ENCODE measurements around the gene CACNB3.

CACNB3 gene

DNA sequence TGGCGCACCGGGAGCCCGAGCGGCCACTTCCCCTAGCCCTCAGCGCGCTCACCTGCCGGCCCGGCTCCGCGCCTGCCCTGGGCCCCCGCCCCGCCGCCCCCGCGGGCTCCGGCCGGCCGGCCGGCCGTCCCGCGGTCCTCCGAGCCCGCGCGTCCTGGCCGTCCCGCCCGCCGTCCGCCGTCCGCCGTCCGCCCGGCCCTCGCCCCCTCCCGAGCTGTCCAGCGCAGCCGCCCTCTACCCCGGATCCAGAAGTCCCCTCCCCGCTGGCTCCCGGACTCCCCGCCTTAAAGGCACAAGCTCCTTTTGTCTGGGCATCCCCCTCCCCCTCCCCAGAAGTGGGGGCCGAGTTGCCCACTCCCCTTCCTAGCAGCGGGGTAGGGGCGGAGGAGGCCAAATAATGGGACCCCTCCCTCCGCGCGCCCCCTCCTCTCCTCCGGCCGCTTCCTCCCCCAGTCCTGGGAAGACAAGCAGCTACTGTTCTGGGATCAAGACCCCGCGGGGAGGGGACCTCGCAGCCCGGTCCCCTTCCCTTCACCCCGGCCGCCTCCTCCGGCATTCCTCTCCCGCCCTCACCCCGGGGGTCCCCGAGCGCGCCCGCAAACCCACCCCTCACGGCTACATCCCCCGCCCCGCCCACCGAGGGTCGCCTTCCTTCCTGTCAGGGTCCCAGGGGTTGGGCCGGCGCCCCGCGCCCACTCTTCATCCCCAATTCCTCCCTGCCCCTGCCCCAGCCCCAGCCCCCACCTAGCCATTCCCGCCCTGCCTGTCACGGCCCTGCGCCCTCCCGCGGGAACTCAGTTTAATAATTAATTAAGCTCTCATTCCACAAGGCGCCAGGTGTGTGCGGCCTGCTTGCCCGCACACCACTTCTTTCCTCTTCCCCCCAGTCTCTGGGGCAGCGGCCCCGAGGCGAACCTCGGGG lies 29.2 kb upstream of the CACNB3 start, which contains the start of gene ADCY6:
ADCY6 (minus strand) TSS at position 236 of the 922 bp plus-strand sequence. CDS start 5,655 bp downstream, outside the sequence.
- no peak for DNase-seq

DNA sequence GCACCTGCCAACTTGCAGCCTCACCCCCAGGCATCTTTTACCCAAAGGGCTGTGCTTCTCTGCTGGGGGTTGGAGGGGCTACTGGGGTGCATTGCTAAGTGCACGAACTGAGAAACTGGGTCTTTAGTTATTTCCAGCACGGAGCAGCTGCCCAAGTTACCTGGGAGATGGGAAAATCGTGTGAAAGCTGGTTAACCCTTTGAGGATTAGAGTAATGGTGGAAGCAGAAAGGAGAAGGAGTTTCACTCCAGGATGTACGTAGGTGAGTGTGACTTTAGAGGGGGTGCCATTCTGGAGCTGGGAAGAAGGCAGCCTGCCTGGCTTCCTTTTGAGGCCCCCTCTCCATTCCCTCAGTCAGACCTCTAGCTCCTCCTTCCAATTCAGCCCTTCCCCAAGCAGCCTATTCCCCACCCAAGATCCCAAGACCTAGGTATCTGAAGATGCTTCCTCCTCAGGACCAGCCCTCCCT lies 28.4 kb upstream of the CACNB3 start:
- no peak for DNase-seq

DNA sequence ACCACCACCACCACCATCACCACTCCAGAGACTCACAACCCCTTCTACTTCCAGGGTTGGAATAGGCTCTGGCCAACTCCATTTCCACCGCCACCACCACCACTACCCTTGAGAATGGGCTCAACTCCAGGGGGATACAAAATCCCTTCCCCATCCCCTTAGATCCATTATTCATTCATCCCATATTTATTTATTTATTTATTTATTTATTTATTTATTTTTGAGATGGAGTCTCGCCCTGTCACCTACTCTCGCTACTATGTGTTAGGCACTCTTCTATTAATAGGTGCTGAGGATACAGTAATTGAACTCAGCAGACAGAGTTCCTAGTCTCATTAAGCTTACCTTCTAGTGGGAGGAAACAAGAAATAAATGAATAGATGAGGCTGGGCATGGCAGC lies 24.6 kb upstream of the CACNB3 start:
- no peak for DNase-seq

- no peak for DNase-seq
Observed at GRCh38 chr12:48794870-48795269, 23.4 kb upstream of the CACNB3 start.

- peak; percentile 10 to 68 for DNase-seq
Observed at GRCh38 chr12:48795550-48796455, 22.5 kb upstream of the CACNB3 start.

GRCh38 chr12:48796976-48797375 lies 21.3 kb upstream of the CACNB3 start:
- peak in 1 of 2 donors; percentile 24 for DNase-seq

- DNase-seq, result no peak
Observed at GRCh38 chr12:48800457-48800856, 17.8 kb upstream of the CACNB3 start.

DNA sequence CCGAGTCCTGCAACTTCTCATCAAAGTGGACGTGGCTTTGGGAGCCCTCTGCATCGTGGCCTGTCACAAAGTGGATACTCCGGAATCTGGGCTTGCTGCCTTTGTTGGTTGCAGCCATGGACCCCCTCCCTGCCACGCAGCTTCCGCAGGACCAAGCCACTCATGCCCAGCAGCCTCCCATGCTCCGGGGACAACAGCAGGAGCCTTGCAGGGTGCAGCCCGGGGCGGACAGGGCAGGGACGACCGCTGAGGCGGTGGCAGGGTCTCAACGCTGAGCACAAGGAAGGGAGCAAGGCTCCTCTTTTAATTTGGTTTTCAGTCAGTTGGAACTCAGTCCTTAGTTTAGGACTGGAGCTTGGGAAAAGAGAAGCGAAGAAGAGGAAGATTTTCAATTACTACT lies 17.3 kb upstream of the CACNB3 start:
- no peak for DNase-seq

GRCh38 chr12:48803675-48804074 lies 14.6 kb upstream of the CACNB3 start:
- no peak for DNase-seq

GRCh38 chr12:48807981-48808380 lies 10.3 kb upstream of the CACNB3 start:
- DNase-seq, result no peak

- DNase-seq, result no peak
Observed at GRCh38 chr12:48810903-48811431, 7.3 kb upstream of the CACNB3 start.

DNA sequence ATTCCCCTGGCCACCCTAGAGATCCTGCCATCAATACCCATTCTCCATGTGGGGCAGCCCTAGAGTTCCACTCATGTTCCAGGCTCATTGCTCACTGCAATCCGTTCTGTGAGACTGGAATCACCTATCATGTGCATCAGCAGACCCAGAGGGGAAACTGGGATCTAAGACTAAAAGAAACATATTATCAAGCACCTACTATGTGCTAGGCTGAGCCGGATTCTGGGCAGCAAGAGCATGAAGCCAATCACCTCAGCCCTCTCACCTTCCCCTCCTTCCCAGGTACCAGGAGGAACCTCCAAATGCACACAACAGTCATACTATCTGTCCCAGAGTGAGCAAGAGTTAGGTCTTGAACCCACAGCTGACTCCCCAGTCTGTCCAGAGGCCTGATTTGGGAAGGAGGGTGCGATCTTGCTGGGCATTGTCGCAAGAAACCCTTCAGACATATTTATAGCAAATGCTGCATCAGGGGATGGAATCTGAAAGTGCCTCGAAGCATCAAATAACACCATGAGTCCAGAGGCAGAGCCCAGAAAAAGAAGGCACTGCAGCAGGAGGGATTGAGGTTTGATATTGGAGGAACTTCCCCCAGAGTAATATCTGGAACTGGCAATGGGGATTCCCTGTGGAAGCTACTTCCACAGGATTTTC lies 6.7 kb upstream of the CACNB3 start:
- no peak for DNase-seq

DNA sequence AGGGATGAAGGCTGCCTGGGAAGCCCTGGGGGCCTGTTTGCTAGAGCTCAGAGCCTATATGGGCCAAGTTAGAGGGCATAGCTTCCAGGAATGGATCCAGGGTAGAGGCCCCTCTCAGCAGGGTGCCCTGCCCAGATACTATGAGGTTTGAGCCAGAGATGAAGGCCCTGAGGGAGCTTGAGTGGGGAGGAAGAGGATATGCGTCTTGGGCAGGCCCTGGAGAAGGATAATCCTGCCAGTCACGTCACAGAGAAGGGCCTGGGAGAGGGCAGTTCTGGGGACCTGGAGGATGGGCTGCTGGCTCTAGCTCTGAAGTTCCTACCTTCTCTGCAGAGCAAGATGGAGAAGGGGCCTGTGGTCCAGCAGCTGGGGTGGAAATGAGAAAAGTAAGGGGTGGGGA lies 5.9 kb upstream of the CACNB3 start:
- no peak for DNase-seq

DNA sequence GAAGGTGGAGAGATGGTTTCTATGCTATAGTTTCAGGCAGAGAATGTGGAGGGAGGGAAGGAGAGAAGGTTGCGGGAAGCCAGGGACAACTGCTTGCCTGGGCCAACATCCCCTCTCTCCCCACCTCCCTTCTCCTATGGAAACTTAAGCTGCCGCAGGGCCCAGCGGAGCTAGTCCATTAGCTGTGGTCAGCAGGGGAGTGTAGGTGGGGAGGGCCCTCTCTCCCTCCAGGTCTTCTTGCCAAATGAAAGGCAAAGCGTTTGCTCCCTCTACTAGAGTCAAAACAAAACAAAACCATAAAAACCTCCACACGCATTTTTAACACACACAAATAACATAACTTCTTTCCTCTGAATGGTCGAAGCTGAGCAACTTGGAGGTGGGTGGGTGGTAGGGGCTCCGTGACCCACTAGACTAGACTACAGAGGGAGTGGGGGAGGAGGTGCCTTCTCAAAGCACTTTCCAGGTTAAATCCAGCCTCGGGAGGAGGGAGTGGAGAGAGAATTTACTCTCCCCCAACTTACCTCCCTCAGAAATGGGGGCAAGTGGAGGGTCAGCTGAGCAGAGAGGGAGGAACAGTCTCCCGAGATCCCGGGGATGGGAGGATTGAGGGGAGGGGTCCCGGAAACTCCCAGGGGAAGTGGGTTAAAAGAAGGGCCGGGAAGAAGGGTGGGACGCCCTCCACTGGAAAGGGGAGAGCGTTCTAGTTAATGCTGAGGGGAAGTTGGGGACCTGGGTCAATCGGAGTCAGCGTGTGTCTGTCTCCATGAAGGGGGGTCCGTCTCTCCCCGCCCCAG lies 4.6 kb upstream of the CACNB3 start:
- DNase-seq, result peak in 1 of 2 donors; percentile 14

GRCh38 chr12:48814262-48815125 lies 3.8 kb upstream of the CACNB3 start:
- DNase-seq, result peak; percentile 39 to 61

DNA sequence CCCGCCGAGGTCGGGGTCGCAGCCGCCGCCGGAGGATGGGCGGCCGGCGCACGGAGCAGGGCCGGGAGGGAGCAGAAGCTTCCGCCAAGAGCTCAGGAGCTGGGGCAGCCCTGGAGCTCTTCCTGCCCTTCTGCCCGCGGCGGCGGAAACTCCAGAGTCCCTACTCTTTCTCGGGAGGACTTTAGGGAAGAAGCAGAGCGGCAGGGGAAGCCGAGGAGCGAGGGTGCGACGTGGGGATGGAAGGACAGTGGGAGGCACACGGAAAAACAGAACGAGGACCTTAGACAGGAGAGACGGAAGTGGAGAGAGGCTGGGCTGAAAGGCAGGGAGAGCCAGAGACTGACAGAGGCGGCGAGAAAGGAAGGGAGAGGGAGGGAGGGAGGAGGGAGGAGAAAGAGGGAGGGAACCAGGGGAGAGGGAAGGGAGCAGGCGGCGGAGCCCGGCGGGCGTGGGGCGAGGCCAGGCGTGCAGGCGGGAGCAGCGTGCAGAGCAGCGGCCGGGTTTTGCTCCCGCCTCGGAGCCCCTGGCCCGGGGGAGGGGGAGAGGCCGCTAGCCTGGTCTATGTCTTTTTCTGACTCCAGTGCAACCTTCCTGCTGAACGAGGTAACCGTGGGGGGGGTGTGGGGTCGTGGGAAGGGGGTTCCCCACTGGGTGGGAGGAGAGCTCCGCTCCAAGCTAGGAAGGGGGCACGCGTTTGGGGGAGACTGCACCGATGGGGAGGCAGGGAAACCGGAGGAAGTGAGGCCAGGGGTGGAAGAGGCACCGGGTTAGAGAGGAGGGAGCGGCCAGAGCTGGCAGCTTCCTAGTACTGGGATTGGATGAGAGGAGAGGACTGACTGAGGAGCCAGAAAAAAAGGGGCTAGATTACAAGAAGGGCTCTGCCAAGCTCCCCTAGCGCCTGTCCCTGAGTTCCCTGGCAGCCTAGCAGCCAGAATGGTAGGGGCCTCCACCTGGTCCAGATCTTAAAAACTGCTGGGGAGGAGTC lies 2.9 kb upstream of the CACNB3 start:
- DNase-seq, result peak; percentile 46 to 59

- DNase-seq, result no peak
Observed at GRCh38 chr12:48816143-48816854, 2.0 kb upstream of the CACNB3 start.

- no peak for DNase-seq
Observed at GRCh38 chr12:48818831-48819590, 715 bp downstream of the CACNB3 start.

Data from bone marrow (tissue), 2 donors.